22Rv1 (cell line): Measurements from ENCODE around the gene PEDS1.

ENCODE experiments used
- CTCF ChIP-seq: fragments of 450-650 bp; IDR thresholded peaks from 2 replicates; pipeline ENCODE4 v1.5.1; 2017; ENCODE audit warnings: mild to moderate bottlenecking
- ZFX ChIP-seq: fragments of 450-650 bp; IDR thresholded peaks from 2 replicates; pipeline ENCODE4 v1.6.1; 2017; ENCODE audit warnings: antibody characterized with exemption, borderline replicate concordance

DNA sequence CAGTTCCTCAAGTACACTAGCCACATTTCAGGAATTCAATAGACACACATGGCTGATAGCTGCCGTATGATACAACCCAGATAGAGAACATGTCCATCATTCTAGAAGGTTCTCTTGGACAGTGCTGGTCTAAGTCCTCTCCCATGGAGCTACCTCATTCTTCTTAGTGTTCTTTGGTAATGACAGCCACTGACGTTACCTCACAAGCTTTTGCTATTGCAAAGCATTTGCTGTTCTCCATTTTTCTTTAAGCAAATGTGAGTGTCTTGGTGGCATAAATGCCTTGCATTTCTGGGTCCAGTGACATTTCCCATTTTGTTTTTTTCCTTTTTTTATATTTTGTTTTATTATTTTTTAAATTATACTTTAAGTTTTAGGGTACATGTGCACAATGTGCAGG is 28.8 kb upstream of the PEDS1 start:
- no peak for TF ChIP-seq CTCF
- TF ChIP-seq ZFX: no peak
